GOT3 (cell line): ENCODE data around the gene MGAT4C.
"Not testable (repeated sequence)": the region's sequence is repeated elsewhere in the genome, so short reads cannot be mapped to it uniquely, and the experiment has no call there.

Experiments used
- DNase-seq: peaks from one replicate; lab custom pipeline; 2025; ENCODE audit warnings: mixed read lengths; lab: John Stamatoyannopoulos, UW

Gene MGAT4C

GRCh38 chr12:86256163-86256562 is at the start of gene MGAT4C:
Gene MGAT4C (minus strand): TSS chr12:86256391.
- DNase-seq, result no peak

GRCh38 chr12:86296396-86296795 is 40.2 kb upstream of the MGAT4C start:
- DNase-seq, result not testable (repeated sequence)

- DNase-seq, result no peak
These were observed 37.6 kb upstream of the MGAT4C start for GRCh38 chr12:86293682-86294240.

- DNase-seq, result no peak
These were observed 36.3 kb upstream of the MGAT4C start for GRCh38 chr12:86292480-86292879.

- no peak for DNase-seq
These were observed 34.4 kb upstream of the MGAT4C start for GRCh38 chr12:86290615-86291014.

- no peak for DNase-seq
These were observed 29.9 kb upstream of the MGAT4C start for GRCh38 chr12:86286119-86286518.

GRCh38 chr12:86283620-86284019 is 27.4 kb upstream of the MGAT4C start:
- no peak for DNase-seq

- no peak for DNase-seq
These were observed 19.2 kb upstream of the MGAT4C start for GRCh38 chr12:86275356-86275755.

- no peak for DNase-seq
These were observed 9.1 kb upstream of the MGAT4C start for GRCh38 chr12:86265329-86265695.

GRCh38 chr12:86264451-86265328 is 8.5 kb upstream of the MGAT4C start:
- DNase-seq, result no peak

GRCh38 chr12:86261578-86261977 is 5.4 kb upstream of the MGAT4C start:
- DNase-seq, result no peak

GRCh38 chr12:86261142-86261541 is 5.0 kb upstream of the MGAT4C start:
- DNase-seq, result no peak

GRCh38 chr12:86260183-86260582 is 4.0 kb upstream of the MGAT4C start:
- no peak for DNase-seq

GRCh38 chr12:86257134-86257533 is 943 bp upstream of the MGAT4C start:
- no peak for DNase-seq

- no peak for DNase-seq
These were observed 1.6 kb downstream of the MGAT4C start for GRCh38 chr12:86254399-86255107.

GRCh38 chr12:86249851-86250250 is 6.3 kb downstream of the MGAT4C start:
- no peak for DNase-seq

- DNase-seq, result no peak
These were observed 6.9 kb downstream of the MGAT4C start for GRCh38 chr12:86249276-86249675.

GRCh38 chr12:86247871-86248270 is 8.3 kb downstream of the MGAT4C start:
- no peak for DNase-seq

- no peak for DNase-seq
These were observed 14.6 kb downstream of the MGAT4C start for GRCh38 chr12:86241600-86241999.

GRCh38 chr12:86234316-86234855 is 21.8 kb downstream of the MGAT4C start:
- no peak for DNase-seq

- no peak for DNase-seq
These were observed 23.1 kb downstream of the MGAT4C start for GRCh38 chr12:86233126-86233525.

GRCh38 chr12:86230516-86231146 is 25.6 kb downstream of the MGAT4C start:
- no peak for DNase-seq
